ENCODE data around the gene SRP54. TPM values are rescaled to one million over a fixed set of nuclear protein-coding genes. Genes with fewer than 3 reads are reported as not detected.

The SRP54 gene
- total RNA-seq, 1 experiment from 2014 or later, result 57.6 TPM

DNA sequence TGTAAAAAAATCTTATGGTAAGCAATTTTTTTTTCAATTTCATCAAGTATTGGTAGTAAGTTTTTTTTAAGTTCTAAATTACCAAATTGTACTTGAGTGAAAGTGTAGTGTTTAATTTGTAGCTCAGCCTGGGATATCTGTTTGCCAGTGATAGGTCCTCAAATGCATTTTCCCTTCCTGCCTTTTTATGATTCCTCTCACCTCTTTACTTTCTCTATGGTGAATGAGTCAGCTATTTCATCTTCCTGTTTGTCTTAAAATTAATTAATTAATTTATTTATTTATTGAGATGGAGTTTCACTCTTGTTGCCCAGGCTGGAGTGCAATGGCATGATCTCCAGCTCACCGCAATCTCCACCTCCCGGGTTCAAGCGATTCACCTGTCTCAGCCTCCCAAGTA lies 10.6 kb downstream of the SRP54 start:
- no peak for DNase-seq
- Mint-ChIP-seq H3K27me3 (ENCODE audit: unreplicated experiment) (no peaks in the 10 kb centered on the region), H3K27ac (ENCODE audit: unreplicated experiment) (no peak overlapping the region), H3K4me3 (ENCODE audit: low read depth, unreplicated experiment) (no peak overlapping the region), H3K36me3 (ENCODE audit: insufficient read depth, unreplicated experiment) (no peaks in the 10 kb centered on the region), H3K4me1 (ENCODE audit: low read depth, unreplicated experiment) (peaks cover 9% of the 10 kb centered on the region), H3K9me3 (ENCODE audit: low read depth, unreplicated experiment) (no peaks in the 10 kb centered on the region)
- no TSS peak for BruUV-seq (replicated peaks)
- TF ChIP-seq, protein P1, sequence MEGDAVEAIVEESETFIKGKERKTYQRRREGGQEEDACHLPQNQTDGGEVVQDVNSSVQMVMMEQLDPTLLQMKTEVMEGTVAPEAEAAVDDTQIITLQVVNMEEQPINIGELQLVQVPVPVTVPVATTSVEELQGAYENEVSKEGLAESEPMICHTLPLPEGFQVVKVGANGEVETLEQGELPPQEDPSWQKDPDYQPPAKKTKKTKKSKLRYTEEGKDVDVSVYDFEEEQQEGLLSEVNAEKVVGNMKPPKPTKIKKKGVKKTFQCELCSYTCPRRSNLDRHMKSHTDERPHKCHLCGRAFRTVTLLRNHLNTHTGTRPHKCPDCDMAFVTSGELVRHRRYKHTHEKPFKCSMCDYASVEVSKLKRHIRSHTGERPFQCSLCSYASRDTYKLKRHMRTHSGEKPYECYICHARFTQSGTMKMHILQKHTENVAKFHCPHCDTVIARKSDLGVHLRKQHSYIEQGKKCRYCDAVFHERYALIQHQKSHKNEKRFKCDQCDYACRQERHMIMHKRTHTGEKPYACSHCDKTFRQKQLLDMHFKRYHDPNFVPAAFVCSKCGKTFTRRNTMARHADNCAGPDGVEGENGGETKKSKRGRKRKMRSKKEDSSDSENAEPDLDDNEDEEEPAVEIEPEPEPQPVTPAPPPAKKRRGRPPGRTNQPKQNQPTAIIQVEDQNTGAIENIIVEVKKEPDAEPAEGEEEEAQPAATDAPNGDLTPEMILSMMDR (IDR thresholded peaks at IDR 0.05; ENCODE audit: unreplicated experiment), result no peak
- intact Hi-C loops (cut with micrococcal nuclease; ENCODE audit: unreplicated experiment), result no loop called here
- CTCF ChIA-PET, result no interaction called here

DNA sequence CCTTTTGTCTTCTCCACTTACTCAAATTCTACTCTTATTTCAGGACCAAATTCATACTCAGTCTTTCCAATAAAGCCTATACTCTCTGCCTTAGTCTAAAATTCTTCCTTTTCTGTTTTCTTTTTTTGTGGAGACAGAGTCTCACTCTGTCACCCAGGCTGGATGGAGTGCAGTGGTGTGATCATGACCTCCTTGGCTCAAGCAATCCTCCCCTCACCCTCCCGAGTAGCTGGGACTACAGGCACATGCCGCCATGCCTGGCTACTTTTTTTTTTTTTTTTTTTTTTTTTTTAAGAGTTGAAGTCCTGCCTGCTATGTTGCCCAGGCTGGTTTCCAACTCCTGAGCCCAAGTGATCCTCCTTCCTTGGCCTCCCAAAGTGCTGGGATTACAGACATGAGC lies 11.9 kb downstream of the SRP54 start:
- DNase-seq, result no peak
- H3K36me3 Mint-ChIP-seq (ENCODE audit: insufficient read depth, unreplicated experiment), result no peaks in the 10 kb centered on the region
- H3K27me3 Mint-ChIP-seq (ENCODE audit: unreplicated experiment), result no peaks in the 10 kb centered on the region
- intact Hi-C loops (cut with micrococcal nuclease; ENCODE audit: unreplicated experiment), result no loop called here
- no peaks in the 10 kb centered on the region for H3K9me3 Mint-ChIP-seq (ENCODE audit: low read depth, unreplicated experiment)
- CTCF ChIA-PET, result no interaction called here
- TF ChIP-seq, protein P1 (IDR thresholded peaks at IDR 0.05; ENCODE audit: unreplicated experiment), result no peak
- H3K4me1 Mint-ChIP-seq (ENCODE audit: low read depth, unreplicated experiment), result peaks cover 9% of the 10 kb centered on the region
- no TSS peak for BruUV-seq (replicated peaks)
- no peak overlapping the region for H3K27ac Mint-ChIP-seq (ENCODE audit: unreplicated experiment)
- H3K4me3 Mint-ChIP-seq (ENCODE audit: low read depth, unreplicated experiment), result no peak overlapping the region

DNA sequence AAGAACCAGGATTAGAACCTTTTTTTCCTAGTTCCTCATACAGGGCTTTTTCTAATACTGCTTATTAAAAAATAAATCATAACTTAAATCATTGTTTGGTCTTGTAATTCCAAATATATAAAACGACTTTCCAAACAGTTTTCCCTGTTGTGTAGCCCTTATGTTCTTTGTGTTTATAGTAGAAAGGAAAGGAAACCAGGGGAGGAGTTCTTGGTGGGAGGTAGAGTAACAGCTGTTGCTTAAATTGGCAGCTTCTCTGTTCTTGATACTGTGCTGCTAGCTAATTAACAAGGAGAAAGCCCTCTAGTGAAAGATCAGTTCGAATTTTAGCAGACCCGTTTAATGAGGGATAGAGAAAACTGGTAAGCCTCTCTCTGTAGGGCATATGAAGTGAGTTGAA lies 15.0 kb downstream of the SRP54 start:
- no TSS peak for BruUV-seq (replicated peaks)
- DNase-seq, result no peak
- CTCF ChIA-PET, result no interaction called here
- no peak overlapping the region for H3K4me3 Mint-ChIP-seq (ENCODE audit: low read depth, unreplicated experiment)
- H3K27ac Mint-ChIP-seq (ENCODE audit: unreplicated experiment), result no peak overlapping the region
- H3K4me1 Mint-ChIP-seq (ENCODE audit: low read depth, unreplicated experiment), result peaks cover 9% of the 10 kb centered on the region
- intact Hi-C loops (cut with micrococcal nuclease; ENCODE audit: unreplicated experiment), result no loop called here
- H3K27me3 Mint-ChIP-seq (ENCODE audit: unreplicated experiment), result no peaks in the 10 kb centered on the region
- no peaks in the 10 kb centered on the region for H3K9me3 Mint-ChIP-seq (ENCODE audit: low read depth, unreplicated experiment)
- TF ChIP-seq, protein P1 (IDR thresholded peaks at IDR 0.05; ENCODE audit: unreplicated experiment), result no peak
- no peaks in the 10 kb centered on the region for H3K36me3 Mint-ChIP-seq (ENCODE audit: insufficient read depth, unreplicated experiment)

DNA sequence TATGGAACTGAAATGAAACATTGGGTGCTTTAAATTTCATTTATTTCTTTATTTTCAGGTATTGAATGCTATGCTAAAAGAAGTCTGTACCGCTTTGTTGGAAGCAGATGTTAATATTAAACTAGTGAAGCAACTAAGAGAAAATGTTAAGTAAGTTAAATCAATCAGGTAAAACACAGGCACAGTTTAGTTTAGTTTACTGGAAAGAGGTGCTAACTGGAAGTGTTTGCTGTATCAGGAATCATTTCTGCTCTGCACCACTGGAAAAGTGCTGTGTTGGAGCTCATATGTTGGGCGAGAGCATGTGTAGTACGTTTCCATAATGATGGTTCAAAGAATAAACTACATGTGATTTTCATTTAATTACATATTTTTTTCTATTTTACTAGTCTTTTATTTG lies 16.7 kb downstream of the SRP54 start:
- Mint-ChIP-seq H3K27me3 (ENCODE audit: unreplicated experiment) (no peaks in the 10 kb centered on the region), H3K36me3 (ENCODE audit: insufficient read depth, unreplicated experiment) (no peaks in the 10 kb centered on the region), H3K9me3 (ENCODE audit: low read depth, unreplicated experiment) (no peaks in the 10 kb centered on the region), H3K4me1 (ENCODE audit: low read depth, unreplicated experiment) (peaks cover 4% of the 10 kb centered on the region), H3K4me3 (ENCODE audit: low read depth, unreplicated experiment) (no peak overlapping the region), H3K27ac (ENCODE audit: unreplicated experiment) (no peak overlapping the region)
- intact Hi-C loops (cut with micrococcal nuclease; ENCODE audit: unreplicated experiment), result no loop called here
- CTCF ChIA-PET, result no interaction called here
- TF ChIP-seq, protein P1 (IDR thresholded peaks at IDR 0.05; ENCODE audit: unreplicated experiment), result no peak
- DNase-seq, result no peak
- no TSS peak for BruUV-seq (replicated peaks)

DNA sequence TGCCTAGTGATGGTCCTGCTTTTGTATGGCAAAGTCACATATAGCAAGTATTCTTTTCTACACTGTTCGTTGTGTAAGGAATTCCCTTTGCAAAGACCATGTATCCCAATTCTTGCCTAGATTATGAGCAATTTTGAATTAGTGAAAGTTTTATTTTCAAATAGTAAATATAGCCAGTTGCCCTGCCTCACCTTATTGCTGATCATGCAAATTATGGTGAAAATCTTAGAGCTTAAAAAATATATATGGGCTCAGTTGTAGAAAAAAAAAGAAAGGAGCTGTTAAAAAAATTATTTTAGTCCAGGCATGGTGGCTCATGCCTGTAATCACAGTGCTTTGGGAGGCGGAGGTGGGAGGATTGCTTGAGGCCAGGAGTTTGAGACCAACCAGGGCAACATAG lies 18.8 kb downstream of the SRP54 start:
- intact Hi-C loops (cut with micrococcal nuclease; ENCODE audit: unreplicated experiment), result no loop called here
- no peak for DNase-seq
- Mint-ChIP-seq H3K27ac (ENCODE audit: unreplicated experiment) (no peak overlapping the region), H3K4me1 (ENCODE audit: low read depth, unreplicated experiment) (no peaks in the 10 kb centered on the region), H3K4me3 (ENCODE audit: low read depth, unreplicated experiment) (no peak overlapping the region), H3K9me3 (ENCODE audit: low read depth, unreplicated experiment) (no peaks in the 10 kb centered on the region), H3K36me3 (ENCODE audit: insufficient read depth, unreplicated experiment) (no peaks in the 10 kb centered on the region), H3K27me3 (ENCODE audit: unreplicated experiment) (no peaks in the 10 kb centered on the region)
- BruUV-seq (replicated peaks), result no TSS peak
- TF ChIP-seq, protein P1 (IDR thresholded peaks at IDR 0.05; ENCODE audit: unreplicated experiment), result no peak
- CTCF ChIA-PET, result no interaction called here

Data from Calu3 (cell line).